SK-N-MC (cell line): ENCODE results near the gene TMCC2.
"Not testable (repeated sequence)": the region's sequence is repeated elsewhere in the genome, so short reads cannot be mapped to it uniquely, and the experiment has no call there.

Experiments used
- DNase-seq: peaks from one replicate; pipeline ENCODE4 v3.0.0-alpha.2; 2011; ENCODE audit warnings: low read depth, low spot score
- H3K27ac ChIP-seq: fragments of 200-600 bp; sonication (generic); 2 replicates; pipeline ENCODE4 v1.5.1; 2016; ENCODE audit warnings: mixed run types
- H3K36me3 ChIP-seq: fragments of 200-600 bp; sonication (generic); 2 replicates; pipeline ENCODE4 v1.6.1; 2017; ENCODE audit warnings: antibody characterized with exemption, low read length, mixed read lengths; ENCODE audit not compliant: insufficient read depth
- H3K4me3 ChIP-seq: fragments of 200-600 bp; sonication (generic); 2 replicates; pipeline ENCODE4 v1.5.1; 2016
- H3K9ac ChIP-seq: fragments of 200-600 bp; sonication (generic); 2 replicates; pipeline ENCODE4 v1.8.0; 2017; ENCODE audit warnings: mixed run types, mixed read lengths; ENCODE audit not compliant: insufficient read length
- H3K9me3 ChIP-seq: fragments of 200-600 bp; sonication (generic); 2 replicates; pipeline ENCODE4 v1.6.1; 2017; ENCODE audit warnings: low read depth, mild to moderate bottlenecking, antibody characterized with exemption, low read length, moderate library complexity, mixed read lengths
- EZH2 ChIP-seq: fragments of 200-600 bp; sonication (generic); IDR thresholded peaks from one replicate; pipeline ENCODE4 v1.6.1; 2017; ENCODE audit warnings: antibody characterized with exemption
- FOXP2 ChIP-seq: optimal IDR thresholded peaks from 2 replicates; pipeline ENCODE3; 2011; ENCODE audit warnings: mild to moderate bottlenecking, moderate library complexity; ENCODE audit not compliant: insufficient read depth; ENCODE audit errors: extremely low read length, control extremely low read depth
- POLR2AphosphoS5 ChIP-seq: IDR thresholded peaks from 2 replicates; pipeline ENCODE4 v1.6.1; 2012; ENCODE audit warnings: mild to moderate bottlenecking, low read depth, low read length, borderline replicate concordance

Gene TMCC2

GRCh38 chr1:205272536-205272935 lies 44.8 kb downstream of the TMCC2 start:
- DNase-seq: no peak
- no peak overlapping the region for H3K9ac ChIP-seq

GRCh38 chr1:205273551-205273982 lies 45.8 kb downstream of the TMCC2 start:
- H3K4me3 ChIP-seq: no peak overlapping the region
- TF ChIP-seq EZH2 (no peak), POLR2AphosphoS5 (no peak), FOXP2 (no peak)
- H3K9me3 ChIP-seq: no peaks in the 10 kb centered on the region
- no peaks in the 10 kb centered on the region for H3K36me3 ChIP-seq
- no peak overlapping the region for H3K9ac ChIP-seq
- DNase-seq: no peak
- H3K27ac ChIP-seq: no peak overlapping the region

More at GRCh38 chr1:205272536-205272935, 44.8 kb downstream of the TMCC2 start:
- Histone ChIP-seq H3K27ac (no peak overlapping the region), H3K4me3 (no peak overlapping the region), H3K36me3 (no peaks in the 10 kb centered on the region), H3K9me3 (no peaks in the 10 kb centered on the region)
- TF ChIP-seq FOXP2 (no peak), POLR2AphosphoS5 (no peak), EZH2 (no peak)

- Histone ChIP-seq H3K9ac (no peak overlapping the region), H3K4me3 (no peak overlapping the region), H3K9me3 (no peaks in the 10 kb centered on the region), H3K27ac (no peak overlapping the region), H3K36me3 (no peaks in the 10 kb centered on the region)
- DNase-seq: no peak
- TF ChIP-seq POLR2AphosphoS5: no peak
- no peak for TF ChIP-seq EZH2
- no peak for TF ChIP-seq FOXP2
Measured at GRCh38 chr1:205274041-205274691, 46.4 kb downstream of the TMCC2 start.

GRCh38 chr1:205275133-205275532 lies 47.4 kb downstream of the TMCC2 start:
- no peaks in the 10 kb centered on the region for H3K9me3 ChIP-seq
- H3K27ac ChIP-seq: no peak overlapping the region
- H3K4me3 ChIP-seq: no peak overlapping the region
- no peak overlapping the region for H3K9ac ChIP-seq
- TF ChIP-seq POLR2AphosphoS5 (no peak), EZH2 (no peak), FOXP2 (no peak)
- no peaks in the 10 kb centered on the region for H3K36me3 ChIP-seq
- DNase-seq: no peak

GRCh38 chr1:205275916-205276688 lies 48.4 kb downstream of the TMCC2 start:
- TF ChIP-seq POLR2AphosphoS5: no peak
- no peak for TF ChIP-seq EZH2
- TF ChIP-seq FOXP2: no peak
- no peaks in the 10 kb centered on the region for H3K36me3 ChIP-seq

DNA sequence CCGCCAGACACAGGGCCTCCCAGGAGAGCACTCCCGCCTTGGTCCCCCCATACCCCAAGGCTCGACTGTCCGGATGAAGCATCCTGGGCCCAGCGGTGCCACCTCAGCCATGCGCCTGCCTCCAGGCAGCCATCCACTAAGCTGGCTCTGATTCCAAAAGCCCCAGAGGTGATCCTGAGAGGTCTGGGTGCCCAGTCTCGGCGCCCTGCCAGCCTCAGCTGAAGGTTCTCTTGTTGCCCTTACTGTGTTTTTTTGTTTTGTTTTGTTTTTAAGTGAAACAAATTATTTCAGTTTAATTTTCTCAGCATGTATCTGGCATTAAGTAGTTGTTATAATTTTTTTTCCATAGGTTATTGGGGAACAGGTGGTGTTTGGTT lies 48.9 kb downstream of the TMCC2 start:
- Histone ChIP-seq H3K36me3 (no peaks in the 10 kb centered on the region), H3K9ac (no peak overlapping the region), H3K27ac (no peak overlapping the region), H3K9me3 (no peaks in the 10 kb centered on the region), H3K4me3 (no peak overlapping the region)
- no peak for DNase-seq
- TF ChIP-seq EZH2: no peak
- TF ChIP-seq POLR2AphosphoS5: no peak
- no peak for TF ChIP-seq FOXP2

More at GRCh38 chr1:205275916-205276688, 48.4 kb downstream of the TMCC2 start:
- Histone ChIP-seq H3K9ac (no peak overlapping the region), H3K9me3 (no peaks in the 10 kb centered on the region), H3K4me3 (no peak overlapping the region), H3K27ac (no peak overlapping the region)
- DNase-seq: no peak

DNA sequence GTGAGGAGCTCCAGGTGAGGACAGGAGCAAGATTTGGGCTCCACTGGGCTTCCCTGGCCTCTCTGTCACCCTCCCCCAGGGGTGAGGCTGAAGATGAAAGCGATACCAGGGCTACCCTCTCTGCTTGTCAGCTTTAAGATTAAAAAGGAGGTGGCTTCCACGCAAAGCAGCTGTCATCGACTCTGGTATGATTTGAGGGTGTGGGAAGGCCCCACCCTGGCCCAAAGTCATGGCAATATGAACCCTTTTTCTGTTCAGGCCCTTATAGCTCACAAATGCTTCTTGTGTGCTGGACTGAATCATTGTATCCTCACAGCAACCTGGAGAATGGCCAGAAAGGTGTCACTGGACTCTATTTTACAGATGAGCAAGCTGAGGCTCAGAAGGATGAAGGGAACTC lies 52.2 kb downstream of the TMCC2 start:
- TF ChIP-seq EZH2 (no peak), FOXP2 (no peak), POLR2AphosphoS5 (no peak)
- H3K27ac ChIP-seq: no peak overlapping the region
- DNase-seq: no peak
- no peak overlapping the region for H3K9ac ChIP-seq
- H3K9me3 ChIP-seq: no peaks in the 10 kb centered on the region
- no peak overlapping the region for H3K4me3 ChIP-seq
- H3K36me3 ChIP-seq: no peaks in the 10 kb centered on the region

- H3K36me3 ChIP-seq, DNase-seq, H3K9me3 ChIP-seq, H3K9ac ChIP-seq, H3K27ac ChIP-seq, H3K4me3 ChIP-seq: not testable (repeated sequence)
Measured at GRCh38 chr1:205280666-205281395, 53.1 kb downstream of the TMCC2 start.
